AG08396 (cell line): ENCODE data around the gene RGS8.
"Not testable (repeated sequence)": the region's sequence is repeated elsewhere in the genome, so short reads cannot be mapped to it uniquely, and the experiment has no call there.

Experiments
- DNase-seq: peaks from one replicate; pipeline ENCODE4 v3.0.0; 2012; ENCODE audit warnings: low spot score, mixed read lengths

The RGS8 gene

DNA sequence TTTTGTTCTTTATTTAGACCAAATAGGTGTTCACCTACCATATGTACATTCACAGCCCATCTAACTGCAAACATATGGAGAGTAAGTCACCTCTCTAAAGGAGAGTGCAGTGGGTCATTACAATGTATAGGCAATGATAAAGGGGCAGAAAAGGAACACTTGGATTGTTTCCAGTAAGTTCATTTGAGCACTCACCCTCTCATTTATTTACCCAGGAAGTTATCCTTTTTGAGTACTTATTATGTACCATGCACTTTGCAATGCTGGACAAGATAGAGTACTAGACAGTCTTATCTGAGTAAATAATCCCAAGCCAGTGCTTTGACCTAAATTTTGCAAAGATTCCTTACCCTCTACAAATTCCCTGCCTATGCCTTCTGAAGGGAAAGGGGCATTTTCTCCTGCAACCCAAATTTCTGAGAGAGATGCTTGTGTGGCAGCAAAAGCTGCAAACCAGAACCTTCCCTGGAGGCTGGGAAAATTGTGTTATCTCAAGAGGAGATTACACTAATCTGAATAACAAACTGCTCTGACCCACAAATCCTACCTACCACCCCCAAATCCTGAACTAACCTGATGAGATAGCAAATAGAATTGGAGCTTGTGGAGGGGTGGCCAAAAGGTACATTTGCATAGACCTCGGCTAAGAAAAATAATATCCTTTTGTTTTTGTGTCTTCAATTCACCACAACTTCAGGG, 18.6 kb upstream of the RGS8 start:
- DNase-seq, result no peak

DNA sequence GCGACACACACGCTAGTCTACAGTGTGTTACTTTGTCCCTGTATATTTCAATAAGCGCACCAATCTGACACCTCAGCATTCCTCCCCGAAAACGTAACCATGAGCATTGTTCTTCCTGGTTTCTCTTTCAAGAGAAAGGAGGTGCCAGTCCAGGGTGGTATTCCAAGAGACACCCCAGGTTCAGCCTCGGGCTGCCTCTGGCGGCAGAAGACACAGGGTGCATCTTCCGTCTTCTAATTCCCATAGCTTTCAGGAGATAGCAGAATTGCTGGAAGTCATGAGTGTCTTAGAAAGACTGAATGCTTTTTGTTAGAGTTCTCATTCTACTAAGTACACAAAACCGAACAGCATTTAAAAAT, 15.9 kb upstream of the RGS8 start:
- no peak for DNase-seq

GRCh38 chr1:182699393-182700350, 15.3 kb upstream of the RGS8 start:
- no peak for DNase-seq

- DNase-seq, result no peak
Measured at GRCh38 chr1:182698971-182699370, 14.6 kb upstream of the RGS8 start.

GRCh38 chr1:182693139-182693538, 8.8 kb upstream of the RGS8 start:
- DNase-seq, result not testable (repeated sequence)

DNA sequence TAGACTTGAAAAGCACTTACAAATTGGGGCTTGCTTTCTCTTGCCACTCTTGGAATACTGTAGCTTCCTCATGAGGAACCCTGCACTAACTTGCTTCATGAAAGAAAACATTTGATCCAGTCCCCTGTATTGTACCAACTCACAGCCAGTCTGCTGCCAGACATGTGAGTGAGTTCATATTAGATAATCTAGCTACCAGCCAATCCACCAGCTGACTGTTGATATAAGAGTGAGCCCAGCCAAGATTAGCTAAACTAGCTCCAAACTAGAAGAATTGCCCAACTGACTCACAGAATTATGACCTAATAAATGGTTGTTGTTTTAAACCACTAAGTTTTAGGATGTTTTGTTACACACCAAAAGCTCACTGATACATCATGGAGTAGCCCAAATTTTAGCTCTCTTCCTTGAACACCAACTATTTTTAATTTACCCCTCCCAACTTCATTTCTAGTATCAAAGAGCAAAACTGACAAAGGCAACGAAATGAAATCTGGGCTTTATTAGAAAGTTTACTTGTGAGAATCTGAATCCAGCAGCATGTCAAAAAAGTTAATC, 6.6 kb upstream of the RGS8 start:
- no peak for DNase-seq

- no peak for DNase-seq
Measured at GRCh38 chr1:182688436-182689205, 4.2 kb upstream of the RGS8 start.

- no peak for DNase-seq
Measured at GRCh38 chr1:182687361-182687760, 3.0 kb upstream of the RGS8 start.

DNA sequence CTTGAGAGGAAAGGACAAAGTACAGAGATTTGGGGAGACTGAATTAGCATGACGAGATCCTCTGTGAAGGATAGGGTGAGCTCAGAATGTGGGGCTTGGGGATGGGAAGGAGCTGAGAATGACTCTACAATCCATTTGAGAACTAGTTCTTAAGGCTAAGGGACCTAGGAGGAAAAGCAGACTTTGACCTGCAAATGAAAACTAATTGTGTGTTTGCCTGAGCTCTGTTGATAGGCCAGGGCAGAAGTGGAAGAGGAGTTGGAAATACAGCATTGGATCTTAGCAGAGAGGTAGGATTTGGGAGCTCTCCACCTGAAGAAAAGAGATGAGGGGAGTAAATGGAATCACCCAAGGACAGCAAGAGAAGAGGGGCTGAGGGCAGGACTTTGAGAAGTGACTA, 2.1 kb upstream of the RGS8 start:
- no peak for DNase-seq

GRCh38 chr1:182685215-182685614, 828 bp upstream of the RGS8 start:
- DNase-seq, result no peak

DNA sequence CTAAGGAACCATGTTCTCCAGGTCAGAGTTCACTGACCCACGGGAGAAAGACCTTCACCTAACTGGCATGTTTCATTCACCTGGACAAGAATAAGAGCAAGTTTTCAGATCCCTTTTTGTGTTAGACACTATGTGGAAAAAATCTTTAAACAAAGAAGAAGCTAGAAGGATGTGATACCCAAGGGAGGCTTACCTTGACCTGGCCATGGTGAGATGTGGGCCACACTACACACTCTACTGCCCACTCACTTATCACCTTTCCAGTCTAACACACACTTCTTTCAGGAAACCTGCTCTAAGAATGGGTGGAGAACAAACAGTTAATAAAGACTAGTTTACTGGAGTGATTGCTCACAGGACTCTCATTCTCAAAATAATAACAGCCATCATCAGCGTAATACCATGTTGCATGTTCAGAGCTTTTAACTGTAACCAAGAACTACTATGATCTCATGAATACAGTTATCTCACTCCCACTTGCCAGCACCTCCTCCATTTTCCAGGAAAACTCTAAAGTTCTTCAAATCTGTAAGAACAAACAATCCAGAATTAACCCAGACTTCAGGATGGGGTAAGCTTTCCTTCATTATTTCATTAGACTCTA, 1.4 kb downstream of the RGS8 start:
- DNase-seq, result no peak

DNA sequence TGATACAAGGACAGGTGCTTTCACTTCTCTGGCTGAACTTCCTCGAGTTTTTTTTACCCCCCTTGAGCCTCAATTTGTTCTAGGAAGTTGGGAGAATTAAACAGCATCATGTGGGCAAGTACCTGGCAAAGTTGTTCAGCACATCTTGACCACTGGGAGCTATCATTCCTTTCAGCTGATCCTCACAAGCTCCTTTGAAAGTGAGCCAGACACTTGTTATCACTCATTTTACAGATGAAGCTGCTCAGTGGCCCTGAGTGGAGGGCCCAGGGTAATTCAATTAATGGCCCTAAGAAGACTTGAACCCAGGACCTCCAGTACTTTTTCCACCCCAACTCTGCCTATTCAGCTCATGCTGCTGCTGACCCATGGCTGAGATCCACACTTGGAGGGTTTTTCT, 2.0 kb downstream of the RGS8 start:
- no peak for DNase-seq

GRCh38 chr1:182681568-182681912, 2.8 kb downstream of the RGS8 start:
- no peak for DNase-seq

- DNase-seq, result no peak
Measured at GRCh38 chr1:182680901-182681567, 3.4 kb downstream of the RGS8 start.

DNA sequence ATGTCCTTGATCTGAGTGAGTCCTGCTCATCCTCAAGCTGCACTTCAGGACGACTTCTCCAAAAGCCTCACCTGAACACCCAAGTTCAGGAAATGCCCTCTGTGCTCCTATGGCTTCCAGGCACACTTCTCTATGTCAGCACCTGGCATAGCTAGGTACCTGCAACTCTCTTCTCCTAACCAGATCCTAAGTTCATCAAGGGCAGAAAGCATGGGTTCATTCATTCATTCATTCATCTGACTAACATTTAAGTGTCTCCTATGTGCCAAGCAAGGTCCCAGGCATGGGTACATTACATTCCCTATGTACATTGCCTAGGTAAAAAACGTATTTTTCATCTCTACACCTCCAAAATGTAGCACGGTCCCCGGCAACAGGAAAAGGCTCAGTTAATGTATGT, 4.0 kb downstream of the RGS8 start:
- DNase-seq, result no peak

DNA sequence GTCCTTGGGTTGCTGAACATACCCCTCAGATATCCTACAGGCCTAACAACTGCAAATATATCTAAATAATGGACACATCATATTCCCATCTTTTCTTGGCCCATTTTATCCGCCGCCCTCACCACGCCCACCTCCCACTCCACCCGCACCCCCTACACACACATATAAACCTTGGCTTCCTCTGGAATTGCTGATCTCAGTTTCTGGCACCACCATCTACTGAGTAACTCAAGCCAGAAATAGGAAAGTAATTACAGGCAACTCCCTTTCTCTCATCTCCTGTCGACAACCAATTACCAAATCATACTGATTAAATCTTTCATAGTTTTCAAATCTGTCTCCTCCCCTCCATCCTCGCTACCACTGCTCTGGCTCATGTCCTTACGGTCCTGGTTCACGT, 4.7 kb downstream of the RGS8 start:
- no peak for DNase-seq

- DNase-seq, result no peak
Measured at GRCh38 chr1:182677397-182678098, 6.8 kb downstream of the RGS8 start.

GRCh38 chr1:182676274-182676673, 8.1 kb downstream of the RGS8 start:
- DNase-seq, result no peak

- DNase-seq, result peak; percentile 29
Measured at GRCh38 chr1:182674346-182675246, 9.8 kb downstream of the RGS8 start.

DNA sequence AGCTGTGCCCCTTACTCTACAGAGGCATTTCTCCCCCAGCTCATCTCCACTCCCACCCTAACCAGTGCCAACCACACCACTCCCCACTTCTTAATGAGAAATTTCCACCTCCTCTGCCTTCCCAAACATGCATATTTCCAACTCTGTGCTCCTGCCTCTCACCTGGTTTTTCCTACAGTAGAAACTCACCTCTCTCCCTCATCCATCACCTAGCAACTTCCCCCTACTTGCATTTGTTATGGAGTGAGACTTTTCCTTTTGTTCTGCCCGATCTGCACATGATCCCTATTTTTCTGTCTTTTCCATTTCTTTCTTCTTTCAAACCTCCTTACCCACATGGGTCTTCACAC, 11.9 kb downstream of the RGS8 start:
- no peak for DNase-seq
